Brain pericyte (primary cell): Measurements from ENCODE around the gene USP7.
"Not testable (repeated sequence)": the region's sequence is repeated elsewhere in the genome, so short reads cannot be mapped to it uniquely, and the experiment has no call there.

ENCODE experiments used
- DNase-seq: peaks from one replicate; pipeline ENCODE4 v3.0.0-alpha.2; 2012; ENCODE audit warnings: low read depth, low spot score

The USP7 gene

DNA sequence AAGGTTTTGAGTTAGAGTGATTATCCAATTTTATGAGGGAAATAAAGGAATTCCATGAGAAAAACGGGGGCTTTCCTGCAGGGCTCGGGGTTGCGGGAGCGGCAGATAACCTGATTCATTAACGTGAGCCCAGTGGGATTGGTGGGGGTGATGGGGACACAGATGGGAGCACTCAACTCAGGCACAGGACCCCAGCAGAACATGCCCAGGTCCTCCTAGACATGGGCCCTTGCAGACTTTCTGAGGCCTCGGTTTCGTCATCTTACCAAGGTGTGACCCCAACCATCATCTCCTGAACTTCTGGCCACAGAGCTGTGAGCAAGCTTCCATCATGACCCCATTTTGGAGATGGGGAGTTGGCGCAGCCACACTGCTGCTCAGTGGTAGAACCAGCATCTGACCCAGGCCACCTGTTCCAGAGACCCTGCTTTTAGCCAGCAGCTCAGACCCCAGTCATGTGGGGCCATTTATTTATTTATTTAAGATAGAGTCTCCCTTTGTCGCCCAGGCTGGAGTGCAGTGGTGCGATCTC is 117.2 kb downstream of the USP7 start:
- DNase-seq, result no peak

DNA sequence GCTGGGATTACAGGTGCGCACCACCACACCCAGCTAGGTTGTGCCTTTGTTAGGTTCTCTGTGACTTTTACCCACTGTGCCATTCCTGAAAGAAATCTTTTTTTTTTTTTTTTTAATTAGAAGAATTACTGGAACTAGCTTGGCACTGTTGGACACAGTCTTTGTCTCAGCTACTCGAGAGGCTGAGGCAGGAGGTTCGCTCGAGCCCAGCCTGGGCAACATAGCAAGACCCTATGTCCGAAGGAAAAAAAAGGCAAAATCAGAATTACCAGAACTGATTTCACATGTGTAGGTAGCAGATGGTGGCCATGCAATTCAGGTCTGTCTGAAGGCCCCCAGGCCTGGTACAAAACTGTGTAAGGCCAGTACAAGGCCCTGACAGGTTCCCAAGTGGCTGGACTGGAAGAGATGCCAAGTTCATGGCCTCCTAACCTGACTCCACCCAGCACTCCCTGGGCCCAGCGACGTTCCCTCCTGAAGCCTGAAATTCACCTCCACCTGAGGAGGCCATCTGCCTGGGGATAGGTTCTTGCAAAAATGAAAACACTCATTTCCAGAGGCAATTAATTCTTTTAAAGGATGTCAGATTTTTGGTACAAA is 117.9 kb downstream of the USP7 start:
- DNase-seq, result no peak

DNA sequence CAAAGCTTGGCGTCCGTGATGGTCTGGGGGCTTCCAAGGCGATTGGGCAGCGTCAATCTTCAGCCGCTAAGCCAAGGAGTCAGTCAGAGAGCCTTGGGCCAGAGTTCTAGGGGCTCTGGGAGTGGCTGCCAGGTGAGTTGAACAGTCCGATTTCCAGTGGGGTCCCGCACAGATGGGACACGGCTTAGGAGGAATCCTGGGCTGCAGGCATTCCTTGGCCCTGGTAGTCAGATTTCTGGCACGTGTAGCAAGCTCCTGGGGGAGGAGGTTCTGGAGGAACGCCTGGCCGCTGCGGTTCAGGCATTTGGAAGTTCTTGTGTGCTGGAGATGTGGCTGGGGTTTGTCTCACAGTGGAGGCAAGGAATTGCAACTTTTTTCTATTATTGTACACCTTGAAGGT is 120.4 kb downstream of the USP7 start:
- DNase-seq, result not testable (repeated sequence)
